Germinal center (tissue), 1 donor: Measurements from ENCODE around the gene GNG12.
"Not testable (repeated sequence)": the region's sequence is repeated elsewhere in the genome, so short reads cannot be mapped to it uniquely, and the experiment has no call there.

Experiments used
- DNase-seq: peaks from one replicate; pipeline ENCODE4 v3.0.0; 2012; ENCODE audit warnings: mixed read lengths, low spot score

Gene GNG12

GRCh38 chr1:67731322-67731721, 101.9 kb downstream of the GNG12 start:
- DNase-seq: no peak

DNA sequence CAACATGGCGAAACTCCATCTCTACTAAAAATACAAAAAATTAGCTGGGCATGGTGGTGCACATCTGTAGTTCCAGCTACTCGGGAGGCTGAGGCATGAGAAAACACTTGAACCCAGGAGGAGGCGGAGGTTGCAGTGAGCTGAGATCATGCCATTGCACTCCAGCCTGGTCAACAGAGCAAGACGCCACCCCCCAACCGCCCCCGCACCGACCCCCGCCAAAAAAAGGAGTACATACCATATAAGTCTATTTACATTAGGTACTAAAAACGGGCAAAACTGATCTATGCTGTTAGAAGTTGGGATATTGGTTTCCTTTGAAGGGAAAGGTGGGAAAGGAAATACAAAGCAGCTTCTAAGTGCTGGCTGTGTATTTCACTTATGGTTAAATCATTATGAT, 103.0 kb downstream of the GNG12 start:
- not testable (repeated sequence) for DNase-seq

DNA sequence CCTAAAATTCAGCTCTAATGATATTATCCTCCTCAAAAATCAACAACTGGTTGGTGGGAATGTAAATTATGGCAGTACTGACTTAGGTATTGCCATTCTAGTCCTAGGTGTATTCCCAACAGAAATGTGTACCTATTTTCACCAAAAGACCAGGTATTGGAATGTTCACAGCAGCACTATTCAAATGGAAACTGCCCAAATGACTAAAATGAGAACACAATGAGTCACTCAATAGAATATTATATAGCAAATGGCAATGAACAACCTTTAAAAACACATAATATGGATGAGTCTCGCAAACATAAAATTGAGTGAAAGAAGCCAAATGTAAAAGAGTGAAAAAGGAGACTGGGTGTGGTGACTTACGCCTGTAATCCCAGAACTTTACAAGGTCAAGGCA, 103.4 kb downstream of the GNG12 start:
- DNase-seq: no peak

DNA sequence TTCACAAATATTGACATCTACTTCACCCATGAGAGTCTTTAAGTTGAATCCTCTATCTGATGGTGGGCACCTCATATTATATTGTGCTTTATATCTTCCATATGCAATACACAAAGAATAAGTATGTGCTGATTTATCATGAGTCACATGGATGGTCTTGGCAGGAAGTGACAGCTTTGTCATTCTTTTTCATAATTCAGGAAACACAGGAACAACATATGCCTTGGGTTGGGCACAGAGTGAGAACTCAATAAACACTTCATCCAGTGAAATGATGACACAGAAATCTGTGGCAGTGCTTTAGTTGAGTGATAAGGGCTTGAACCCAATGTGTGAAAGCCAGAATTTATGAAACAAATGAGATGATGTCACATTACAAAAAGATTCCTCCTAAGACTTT, 107.0 kb downstream of the GNG12 start:
- DNase-seq: no peak

GRCh38 chr1:67724928-67725560, 108.2 kb downstream of the GNG12 start:
- DNase-seq: no peak

DNA sequence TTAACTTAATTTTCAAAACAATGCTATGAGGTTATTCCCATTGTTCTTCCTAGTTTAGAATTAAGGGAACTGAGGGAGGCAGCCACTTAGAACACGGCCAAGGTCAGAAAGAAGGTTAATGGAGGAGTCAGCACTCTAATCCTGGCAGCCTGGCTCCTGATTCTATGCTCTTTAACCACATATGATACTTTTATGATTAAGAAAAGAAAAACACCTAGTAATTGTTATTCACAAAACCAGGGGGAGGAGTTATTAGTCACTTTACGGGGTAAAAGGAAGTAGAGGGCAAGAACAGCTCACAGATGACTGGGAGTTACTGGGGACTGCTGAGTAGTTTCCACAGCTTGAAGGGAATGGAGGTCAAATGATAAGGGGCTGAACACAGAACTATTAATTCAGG, 109.6 kb downstream of the GNG12 start:
- DNase-seq: no peak

DNA sequence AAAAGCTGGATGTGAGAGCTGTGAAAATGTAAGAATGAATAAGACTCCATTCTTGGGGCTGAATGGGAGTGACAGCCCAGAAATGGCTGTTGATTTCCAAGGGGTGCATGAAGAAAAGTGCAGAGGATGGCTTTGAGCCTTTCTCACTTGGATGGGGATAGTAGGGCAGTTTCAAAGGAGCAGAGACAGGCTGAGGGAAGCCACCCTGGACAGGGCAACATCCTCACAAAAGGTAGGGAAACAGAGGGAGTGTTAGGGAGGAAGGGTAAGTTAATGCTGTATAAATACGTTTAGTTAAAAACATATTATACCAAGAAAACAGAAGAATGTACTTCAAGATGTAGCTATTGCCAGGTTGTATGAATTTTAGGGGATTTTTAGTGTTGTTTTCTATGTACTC, 110.1 kb downstream of the GNG12 start:
- DNase-seq: no peak

DNA sequence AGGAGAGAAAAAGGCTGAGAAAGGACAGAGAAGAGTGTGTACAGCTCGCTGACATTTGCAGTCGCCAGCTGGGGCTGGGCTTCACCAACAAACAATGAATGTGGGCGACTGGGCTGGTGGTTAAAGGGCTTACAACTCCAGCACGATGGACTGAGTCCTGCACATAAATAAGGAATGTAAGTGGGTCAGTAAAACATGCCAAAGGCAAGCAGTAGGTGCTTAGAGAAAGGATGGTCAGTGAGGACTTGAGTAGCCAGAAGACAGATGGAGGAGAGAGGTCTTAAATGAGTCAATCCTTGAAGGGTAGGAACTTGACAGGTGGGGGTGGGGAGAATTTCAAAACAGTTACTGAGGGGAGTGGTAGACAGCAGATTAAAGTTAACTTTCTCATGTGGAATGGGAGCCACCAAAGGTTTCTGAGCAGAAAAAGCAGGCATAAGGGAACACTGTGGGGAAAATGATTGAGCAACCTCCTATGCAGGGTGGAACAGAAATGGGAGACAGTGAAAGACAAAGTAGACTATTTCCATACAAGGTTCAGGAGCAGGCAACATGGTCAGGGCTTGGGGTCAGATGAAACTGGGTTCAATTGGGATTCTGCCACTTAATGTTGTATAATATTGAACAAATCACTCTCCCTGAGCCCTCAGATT, 110.8 kb downstream of the GNG12 start:
- no peak for DNase-seq

DNA sequence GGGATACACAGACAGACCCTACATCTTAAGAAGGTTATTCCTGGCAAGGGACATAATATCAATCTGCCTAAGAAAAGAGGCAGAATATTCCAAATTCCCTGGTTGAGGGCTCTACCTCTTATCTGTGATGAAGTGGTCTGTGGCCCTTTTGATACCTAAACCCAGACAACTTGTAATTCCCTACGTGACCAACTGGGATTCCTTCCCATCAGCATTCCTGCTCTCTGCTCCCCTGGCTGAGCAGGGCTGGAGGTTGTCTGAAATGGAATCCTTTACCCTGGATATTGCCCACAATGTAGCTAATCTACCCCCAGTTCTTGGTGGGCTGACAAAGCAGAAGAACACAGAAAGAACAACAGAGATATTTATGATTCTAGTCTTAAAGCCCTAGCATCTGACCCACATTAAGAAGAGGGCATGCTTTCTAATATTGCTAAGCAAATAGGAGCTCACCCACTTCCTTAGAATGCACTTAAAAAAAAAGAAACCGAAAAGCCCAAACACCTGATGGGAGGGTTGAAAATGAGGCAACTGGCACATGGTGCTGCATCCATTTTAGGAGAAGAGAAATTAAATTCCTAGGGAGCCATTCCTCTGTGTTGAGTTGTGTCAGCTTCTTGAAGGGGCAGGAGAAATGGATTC, 111.5 kb downstream of the GNG12 start:
- DNase-seq: no peak

DNA sequence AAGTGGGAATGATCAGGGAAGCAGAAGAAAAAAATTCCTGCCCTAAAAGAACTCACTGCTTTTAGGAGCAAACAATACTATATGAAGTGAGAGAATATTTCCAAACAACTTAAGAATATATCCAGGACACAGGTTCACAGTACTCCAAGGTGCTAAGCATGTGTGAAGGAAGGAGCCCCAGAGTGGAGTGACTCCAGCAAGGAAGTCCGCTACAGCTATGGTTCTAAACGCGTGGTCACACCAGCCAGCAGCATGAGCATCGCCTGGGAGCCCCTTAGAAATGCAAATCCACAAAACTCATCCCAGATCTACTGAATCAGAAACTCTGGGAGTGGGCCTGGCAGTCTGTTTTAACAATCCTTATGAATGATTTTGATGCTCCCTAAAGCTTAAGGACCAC, 112.2 kb downstream of the GNG12 start:
- DNase-seq: no peak

- no peak for DNase-seq
Observed at GRCh38 chr1:67719329-67720196, 113.7 kb downstream of the GNG12 start.

GRCh38 chr1:67717876-67718275, 115.4 kb downstream of the GNG12 start:
- DNase-seq: no peak

DNA sequence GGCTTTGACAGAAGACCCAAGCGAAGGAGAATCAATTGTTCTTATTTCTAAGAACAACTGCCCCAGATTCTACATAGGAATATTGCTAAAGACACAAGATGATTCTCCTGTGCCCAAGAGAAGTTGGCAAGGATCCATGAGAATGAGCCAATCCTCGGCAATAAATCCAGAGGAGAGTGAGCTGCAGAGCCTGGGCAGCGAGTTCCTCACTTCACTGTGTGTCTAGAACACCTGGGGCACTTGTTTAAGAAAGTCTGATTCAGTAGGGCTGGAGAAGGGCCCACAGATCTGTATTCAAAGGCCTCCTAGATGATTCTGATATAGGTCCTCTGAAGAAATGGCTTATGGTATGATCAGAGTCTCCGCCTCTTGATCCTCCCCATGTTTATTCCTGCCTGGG, 116.5 kb downstream of the GNG12 start:
- no peak for DNase-seq

DNA sequence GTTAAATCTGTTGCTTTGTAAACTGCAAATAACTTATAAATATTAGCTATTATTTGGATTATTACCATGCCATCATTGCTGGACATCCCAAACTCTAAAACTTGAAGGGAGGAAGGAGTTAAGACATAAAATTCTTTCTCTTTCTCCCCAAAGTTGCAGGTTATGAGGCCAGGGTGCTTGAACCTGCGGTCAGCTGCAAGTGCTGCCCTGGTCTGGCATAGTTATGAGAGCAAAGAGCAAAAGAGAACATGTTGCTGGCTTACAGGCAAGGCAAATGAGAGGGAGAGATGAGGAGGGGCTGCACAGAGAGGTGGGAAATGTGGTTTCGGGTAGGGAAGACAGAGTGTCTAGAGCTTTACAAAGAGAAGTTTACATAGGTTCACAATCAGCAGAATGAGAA, 117.4 kb downstream of the GNG12 start:
- no peak for DNase-seq

DNA sequence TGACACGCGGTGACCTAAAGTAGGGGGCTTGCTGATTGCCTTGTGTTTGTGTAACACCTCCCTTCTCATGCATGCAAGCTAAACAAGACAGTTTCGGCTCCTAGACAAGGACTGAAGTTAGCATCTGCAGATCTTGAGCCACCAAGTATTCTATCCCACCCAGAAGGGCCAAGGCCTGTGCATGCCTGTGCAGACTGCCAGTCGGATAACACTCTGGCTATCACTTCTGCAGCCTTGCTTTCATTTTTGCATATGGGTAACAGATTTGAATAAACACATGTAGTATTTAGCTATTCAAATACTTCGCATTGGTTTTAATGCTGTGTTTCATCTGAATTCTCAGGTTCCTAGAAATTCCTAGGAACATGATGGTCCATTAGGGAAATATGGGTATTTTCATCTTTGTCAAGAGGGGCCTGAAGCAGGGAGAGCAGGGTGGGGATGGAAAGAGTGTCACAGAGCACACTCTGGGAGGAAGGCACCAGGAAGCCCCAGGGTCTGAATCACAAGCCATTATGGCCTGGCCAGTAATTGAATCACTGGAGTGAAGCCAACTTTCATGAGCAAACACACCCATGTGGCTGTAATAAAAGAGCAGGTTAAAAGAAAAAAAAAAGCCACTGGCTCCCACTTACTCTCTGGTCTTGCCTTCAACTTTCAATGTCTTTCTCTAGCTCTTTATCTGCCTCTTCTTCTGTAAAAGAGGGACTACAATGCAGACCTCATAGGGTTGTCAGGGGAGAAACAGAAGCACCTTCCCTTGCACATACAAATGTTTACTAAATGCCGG, 120.0 kb downstream of the GNG12 start:
- DNase-seq: no peak

DNA sequence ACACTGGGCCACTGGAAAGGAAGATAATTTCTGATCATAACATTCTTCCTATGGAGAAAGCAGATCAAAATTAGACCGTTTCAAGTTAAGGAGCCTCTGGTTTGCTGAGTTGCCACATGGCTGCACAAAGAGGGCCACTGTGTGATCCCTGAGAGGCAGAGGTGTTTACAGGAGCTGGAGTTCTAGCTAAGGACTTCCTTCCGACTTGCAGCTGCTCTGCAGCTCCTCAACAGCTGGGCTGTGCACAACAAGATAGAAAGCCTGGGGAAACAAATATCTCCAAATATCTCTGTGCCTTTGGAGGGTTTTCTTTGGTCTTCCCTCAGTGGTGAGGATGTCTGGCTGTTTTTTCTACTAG, 121.4 kb downstream of the GNG12 start:
- no peak for DNase-seq

DNA sequence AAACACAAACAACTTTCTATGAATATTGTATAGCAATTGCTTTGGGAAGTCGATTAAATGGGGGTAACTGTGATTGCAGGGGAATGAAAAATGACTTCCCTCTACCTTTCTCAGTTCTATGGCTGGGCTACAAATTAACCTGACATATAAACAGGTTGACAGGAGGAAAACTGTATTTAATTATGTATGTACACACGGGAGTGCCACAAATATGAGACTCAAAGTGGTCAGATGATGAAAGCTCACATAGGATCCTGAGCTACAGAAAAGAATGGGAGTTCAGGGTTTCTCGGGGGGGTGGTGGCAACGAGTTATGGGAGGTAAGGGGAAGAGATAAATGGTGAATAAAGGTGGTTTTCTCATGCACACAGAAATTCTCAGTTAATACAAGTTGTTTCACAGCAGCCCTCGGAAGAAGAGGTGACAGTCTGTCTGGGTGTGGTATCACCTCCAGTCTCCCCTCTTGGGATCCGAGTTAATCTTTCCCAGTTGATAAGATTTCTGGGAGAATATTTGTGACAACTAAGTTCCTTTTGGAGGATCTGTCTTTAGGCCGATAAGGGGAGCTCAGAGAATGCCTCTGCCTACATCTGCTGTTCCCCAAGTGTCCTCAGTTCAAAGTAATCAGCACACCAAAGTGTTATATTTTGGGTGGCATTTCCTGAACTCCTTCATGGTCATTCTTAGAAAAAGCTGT, 122.0 kb downstream of the GNG12 start:
- no peak for DNase-seq

GRCh38 chr1:67710417-67710816, 122.8 kb downstream of the GNG12 start:
- no peak for DNase-seq

DNA sequence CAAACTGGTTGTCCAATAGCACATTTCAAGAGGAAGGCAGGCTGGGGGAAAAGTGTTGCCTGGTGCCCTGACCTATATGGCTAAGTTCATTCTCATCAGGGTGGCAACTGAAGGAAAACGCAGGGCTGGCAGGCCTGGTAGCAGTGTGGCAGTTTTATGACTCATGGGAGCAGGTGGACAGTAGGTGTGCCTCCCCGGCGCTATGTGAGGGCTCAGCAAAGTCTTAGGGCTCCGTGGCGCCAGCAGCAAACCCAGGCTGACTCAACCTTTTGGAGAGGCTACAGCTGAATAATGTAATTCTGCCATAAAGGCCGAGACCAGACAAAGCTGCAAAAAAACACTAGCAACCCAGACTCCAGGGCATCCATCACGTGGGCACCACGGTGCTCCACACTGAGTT, 124.7 kb downstream of the GNG12 start:
- no peak for DNase-seq

DNA sequence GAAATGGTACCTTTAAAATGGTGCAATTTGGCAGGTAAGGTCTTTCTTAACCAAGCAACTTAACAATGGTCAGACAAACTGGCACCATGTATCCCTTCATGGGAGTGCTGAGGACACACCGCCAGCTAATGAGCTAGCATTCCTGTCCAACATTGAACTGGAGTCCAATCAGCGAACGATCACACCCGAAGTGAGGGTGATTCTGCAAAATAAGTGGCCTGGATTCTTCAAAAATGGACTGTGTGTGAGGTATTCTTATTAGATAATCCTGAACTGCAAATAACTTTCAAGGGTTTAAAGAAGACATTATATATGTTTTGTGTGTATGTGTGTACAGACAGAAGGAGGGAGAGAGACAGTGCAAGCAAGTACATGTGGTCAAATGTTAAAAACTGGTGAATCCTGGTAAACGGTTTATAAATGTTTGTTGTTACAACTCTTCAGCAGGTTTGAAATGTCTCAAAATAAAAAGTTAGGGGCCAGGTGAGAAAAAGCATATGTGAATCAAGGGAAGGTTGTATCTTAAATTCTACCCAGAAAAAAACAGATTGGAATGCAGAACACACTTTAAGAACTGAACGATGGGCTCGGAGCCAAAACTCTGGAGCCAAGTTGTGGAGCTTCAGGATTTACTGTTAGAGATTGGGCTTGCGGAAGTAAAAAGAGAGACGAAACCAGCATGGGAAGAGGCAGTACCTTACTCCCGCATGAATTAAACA, 127.4 kb downstream of the GNG12 start:
- DNase-seq: no peak

GRCh38 chr1:67704351-67704750, 128.9 kb downstream of the GNG12 start:
- no peak for DNase-seq
